ENCODE measurements around the gene KNCN.

KNCN gene

GRCh38 chr1:46512135-46512791 is 39.2 kb downstream of the KNCN start:
- Histone ChIP-seq H3K27ac (ENCODE audit: low read depth, low read length) (no peak overlapping the region), H3K27me3 (ENCODE audit: control insufficient read depth in 5 of 5, insufficient read depth in 4 of 5, low read length in 5 of 5) (peaks cover 0 to 20% (median 0%) of the 10 kb centered on the region in 5 donors), H3K4me3 (ENCODE audit: low read depth in 1 of 5, low read length in 5 of 5) (no peak overlapping the region), H3K36me3 (ENCODE audit: control insufficient read depth in 5 of 5, insufficient read depth in 5 of 5, low read length in 5 of 5) (no peaks in the 10 kb centered on the region), H3K4me1 (ENCODE audit: control insufficient read depth in 5 of 5, insufficient read depth in 5 of 5, low read length in 5 of 5) (peaks cover 0 to 8% (median 4%) of the 10 kb centered on the region in 5 donors), H3K9ac (ENCODE audit: low read length in 5 of 5) (no peak overlapping the region), H3K9me3 (ENCODE audit: control insufficient read depth in 5 of 5, low read length in 5 of 5) (no peaks in the 10 kb centered on the region)

GRCh38 chr1:46510998-46511365 is 40.5 kb downstream of the KNCN start:
- Histone ChIP-seq H3K9ac (ENCODE audit: low read length in 5 of 5) (no peak overlapping the region), H3K27ac (ENCODE audit: low read depth, low read length) (no peak overlapping the region), H3K9me3 (ENCODE audit: control insufficient read depth in 5 of 5, low read length in 5 of 5) (no peaks in the 10 kb centered on the region), H3K27me3 (ENCODE audit: control insufficient read depth in 5 of 5, insufficient read depth in 4 of 5, low read length in 5 of 5) (peaks cover 0 to 11% (median 0%) of the 10 kb centered on the region in 5 donors), H3K4me1 (ENCODE audit: control insufficient read depth in 5 of 5, insufficient read depth in 5 of 5, low read length in 5 of 5) (peaks cover 0 to 8% (median 0%) of the 10 kb centered on the region in 5 donors), H3K4me3 (ENCODE audit: low read depth in 1 of 5, low read length in 5 of 5) (no peak overlapping the region), H3K36me3 (ENCODE audit: control insufficient read depth in 5 of 5, insufficient read depth in 5 of 5, low read length in 5 of 5) (no peaks in the 10 kb centered on the region)

GRCh38 chr1:46510341-46510997 is 41.0 kb downstream of the KNCN start:
- H3K36me3 ChIP-seq (ENCODE audit: control insufficient read depth in 5 of 5, insufficient read depth in 5 of 5, low read length in 5 of 5) = no peaks in the 10 kb centered on the region
- peaks cover 0 to 8% (median 0%) of the 10 kb centered on the region in 5 donors for H3K4me1 ChIP-seq (ENCODE audit: control insufficient read depth in 5 of 5, insufficient read depth in 5 of 5, low read length in 5 of 5)
- H3K27ac ChIP-seq (ENCODE audit: low read depth, low read length) = no peak overlapping the region
- H3K9me3 ChIP-seq (ENCODE audit: control insufficient read depth in 5 of 5, low read length in 5 of 5) = no peaks in the 10 kb centered on the region
- H3K4me3 ChIP-seq (ENCODE audit: low read depth in 1 of 5, low read length in 5 of 5) = no peak overlapping the region
- H3K27me3 ChIP-seq (ENCODE audit: control insufficient read depth in 5 of 5, insufficient read depth in 4 of 5, low read length in 5 of 5) = peaks cover 0 to 11% (median 0%) of the 10 kb centered on the region in 5 donors
- no peak overlapping the region for H3K9ac ChIP-seq (ENCODE audit: low read length in 5 of 5)

GRCh38 chr1:46508757-46509156 is 42.7 kb downstream of the KNCN start:
- Histone ChIP-seq H3K9me3 (ENCODE audit: control insufficient read depth in 5 of 5, low read length in 5 of 5) (no peaks in the 10 kb centered on the region), H3K4me1 (ENCODE audit: control insufficient read depth in 5 of 5, insufficient read depth in 5 of 5, low read length in 5 of 5) (peaks cover 0 to 8% (median 0%) of the 10 kb centered on the region in 5 donors), H3K27me3 (ENCODE audit: control insufficient read depth in 5 of 5, insufficient read depth in 4 of 5, low read length in 5 of 5) (peaks cover 0 to 11% (median 0%) of the 10 kb centered on the region in 5 donors), H3K36me3 (ENCODE audit: control insufficient read depth in 5 of 5, insufficient read depth in 5 of 5, low read length in 5 of 5) (no peaks in the 10 kb centered on the region), H3K9ac (ENCODE audit: low read length in 5 of 5) (no peak overlapping the region), H3K27ac (ENCODE audit: low read depth, low read length) (no peak overlapping the region), H3K4me3 (ENCODE audit: low read depth in 1 of 5, low read length in 5 of 5) (no peak overlapping the region)

GRCh38 chr1:46506470-46507219 is 44.8 kb downstream of the KNCN start:
- H3K36me3 ChIP-seq (ENCODE audit: control insufficient read depth in 5 of 5, insufficient read depth in 5 of 5, low read length in 5 of 5) = no peaks in the 10 kb centered on the region
- no peaks in the 10 kb centered on the region for H3K9me3 ChIP-seq (ENCODE audit: control insufficient read depth in 5 of 5, low read length in 5 of 5)
- no peak overlapping the region for H3K9ac ChIP-seq (ENCODE audit: low read length in 5 of 5)
- H3K4me3 ChIP-seq (ENCODE audit: low read depth in 1 of 5, low read length in 5 of 5) = no peak overlapping the region
- H3K4me1 ChIP-seq (ENCODE audit: control insufficient read depth in 5 of 5, insufficient read depth in 5 of 5, low read length in 5 of 5) = peaks cover 0 to 8% (median 0%) of the 10 kb centered on the region in 5 donors
- peaks cover 3 to 8% (median 5%) of the 10 kb centered on the region in 5 donors for H3K27me3 ChIP-seq (ENCODE audit: control insufficient read depth in 5 of 5, insufficient read depth in 4 of 5, low read length in 5 of 5)
- H3K27ac ChIP-seq (ENCODE audit: low read depth, low read length) = no peak overlapping the region

DNA sequence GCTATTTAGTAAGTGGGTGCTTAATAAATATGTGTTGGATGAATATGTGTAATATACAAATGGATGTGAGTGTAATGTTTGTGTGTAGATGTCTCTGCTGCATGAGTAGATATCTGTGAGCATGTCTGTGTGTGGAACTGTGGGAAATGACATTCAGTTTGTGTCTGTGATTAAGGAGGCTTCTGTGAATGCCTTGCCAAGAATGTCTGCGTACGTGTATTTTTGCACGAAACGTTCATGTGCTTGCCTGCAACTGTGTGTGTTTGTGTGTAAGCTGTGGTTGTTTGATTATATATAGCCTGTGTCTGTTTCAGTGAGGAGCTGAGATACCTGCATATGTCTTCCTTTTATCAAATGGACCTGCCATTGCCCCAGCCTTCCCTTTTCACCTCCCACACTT is 48.0 kb downstream of the KNCN start:
- Histone ChIP-seq H3K9me3 (ENCODE audit: control insufficient read depth in 5 of 5, low read length in 5 of 5) (no peaks in the 10 kb centered on the region), H3K27me3 (ENCODE audit: control insufficient read depth in 5 of 5, insufficient read depth in 4 of 5, low read length in 5 of 5) (peaks cover 3 to 11% (median 5%) of the 10 kb centered on the region in 5 donors), H3K36me3 (ENCODE audit: control insufficient read depth in 5 of 5, insufficient read depth in 5 of 5, low read length in 5 of 5) (no peaks in the 10 kb centered on the region), H3K4me1 (ENCODE audit: control insufficient read depth in 5 of 5, insufficient read depth in 5 of 5, low read length in 5 of 5) (peaks cover 0 to 8% (median 0%) of the 10 kb centered on the region in 5 donors), H3K4me3 (ENCODE audit: low read depth in 1 of 5, low read length in 5 of 5) (no peak overlapping the region), H3K27ac (ENCODE audit: low read depth, low read length) (no peak overlapping the region), H3K9ac (ENCODE audit: low read length in 5 of 5) (no peak overlapping the region)

DNA sequence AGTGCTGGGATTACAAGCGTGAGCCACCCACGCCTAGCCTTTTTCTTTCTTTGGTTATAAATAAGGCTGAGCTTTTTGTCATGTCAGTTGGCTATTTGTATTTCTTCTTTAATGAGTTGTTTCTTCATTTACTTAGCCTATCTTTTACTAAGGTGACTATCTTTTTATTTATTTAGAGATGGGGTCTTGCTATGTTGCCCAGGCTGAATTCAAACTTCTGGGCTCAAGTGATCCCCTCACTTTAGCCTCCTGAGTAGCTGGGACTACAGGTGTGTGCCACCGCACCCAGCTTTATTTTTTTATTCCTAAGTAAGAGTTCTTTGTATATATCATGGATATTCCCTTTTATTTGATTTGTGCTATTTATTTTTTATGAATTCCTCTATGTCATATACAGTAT is 49.9 kb downstream of the KNCN start:
- Histone ChIP-seq H3K4me3 (ENCODE audit: low read depth in 1 of 5, low read length in 5 of 5) (no peak overlapping the region), H3K9me3 (ENCODE audit: control insufficient read depth in 5 of 5, low read length in 5 of 5) (no peaks in the 10 kb centered on the region), H3K27me3 (ENCODE audit: control insufficient read depth in 5 of 5, insufficient read depth in 4 of 5, low read length in 5 of 5) (peaks cover 4 to 11% (median 5%) of the 10 kb centered on the region in 5 donors), H3K9ac (ENCODE audit: low read length in 5 of 5) (no peak overlapping the region), H3K27ac (ENCODE audit: low read depth, low read length) (no peak overlapping the region), H3K36me3 (ENCODE audit: control insufficient read depth in 5 of 5, insufficient read depth in 5 of 5, low read length in 5 of 5) (no peaks in the 10 kb centered on the region), H3K4me1 (ENCODE audit: control insufficient read depth in 5 of 5, insufficient read depth in 5 of 5, low read length in 5 of 5) (no peaks in the 10 kb centered on the region)

GRCh38 chr1:46497665-46498064 is 53.8 kb downstream of the KNCN start:
- Histone ChIP-seq H3K4me3 (ENCODE audit: low read depth in 1 of 5, low read length in 5 of 5) (no peak overlapping the region), H3K27me3 (ENCODE audit: control insufficient read depth in 5 of 5, insufficient read depth in 4 of 5, low read length in 5 of 5) (peaks cover 19 to 37% (median 26%) of the 10 kb centered on the region in 5 donors), H3K36me3 (ENCODE audit: control insufficient read depth in 5 of 5, insufficient read depth in 5 of 5, low read length in 5 of 5) (no peaks in the 10 kb centered on the region), H3K4me1 (ENCODE audit: control insufficient read depth in 5 of 5, insufficient read depth in 5 of 5, low read length in 5 of 5) (no peaks in the 10 kb centered on the region), H3K9ac (ENCODE audit: low read length in 5 of 5) (no peak overlapping the region), H3K9me3 (ENCODE audit: control insufficient read depth in 5 of 5, low read length in 5 of 5) (no peaks in the 10 kb centered on the region), H3K27ac (ENCODE audit: low read depth, low read length) (no peak overlapping the region)

DNA sequence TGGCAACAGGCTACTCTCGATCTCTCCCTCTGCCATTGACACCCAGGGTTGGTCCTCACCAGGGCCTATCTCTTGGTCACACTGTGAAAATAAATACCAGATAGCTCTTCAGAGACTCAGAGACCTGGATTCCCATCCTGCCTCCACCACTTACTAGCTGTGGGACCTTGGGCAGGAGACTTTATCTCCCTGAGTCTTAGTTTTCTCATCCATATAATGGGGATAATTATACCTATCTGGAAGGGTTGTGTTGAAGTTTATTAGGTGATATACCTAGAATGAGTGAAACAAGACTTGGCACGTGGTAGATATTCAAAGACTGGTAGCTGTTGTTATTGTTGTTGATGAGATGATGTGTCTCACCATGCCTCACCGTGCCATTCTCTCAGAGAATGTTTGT is 54.4 kb downstream of the KNCN start:
- H3K9me3 ChIP-seq (ENCODE audit: control insufficient read depth in 5 of 5, low read length in 5 of 5) = no peaks in the 10 kb centered on the region
- no peak overlapping the region for H3K27ac ChIP-seq (ENCODE audit: low read depth, low read length)
- no peak overlapping the region for H3K9ac ChIP-seq (ENCODE audit: low read length in 5 of 5)
- no peaks in the 10 kb centered on the region for H3K36me3 ChIP-seq (ENCODE audit: control insufficient read depth in 5 of 5, insufficient read depth in 5 of 5, low read length in 5 of 5)
- no peak overlapping the region for H3K4me3 ChIP-seq (ENCODE audit: low read depth in 1 of 5, low read length in 5 of 5)
- peaks cover 22 to 44% (median 30%) of the 10 kb centered on the region in 5 donors for H3K27me3 ChIP-seq (ENCODE audit: control insufficient read depth in 5 of 5, insufficient read depth in 4 of 5, low read length in 5 of 5)
- no peaks in the 10 kb centered on the region for H3K4me1 ChIP-seq (ENCODE audit: control insufficient read depth in 5 of 5, insufficient read depth in 5 of 5, low read length in 5 of 5)

GRCh38 chr1:46496505-46496904 is 54.9 kb downstream of the KNCN start:
- no peaks in the 10 kb centered on the region for H3K36me3 ChIP-seq (ENCODE audit: control insufficient read depth in 5 of 5, insufficient read depth in 5 of 5, low read length in 5 of 5)
- H3K27ac ChIP-seq (ENCODE audit: low read depth, low read length) = no peak overlapping the region
- no peaks in the 10 kb centered on the region for H3K4me1 ChIP-seq (ENCODE audit: control insufficient read depth in 5 of 5, insufficient read depth in 5 of 5, low read length in 5 of 5)
- peaks cover 27 to 49% (median 35%) of the 10 kb centered on the region in 5 donors for H3K27me3 ChIP-seq (ENCODE audit: control insufficient read depth in 5 of 5, insufficient read depth in 4 of 5, low read length in 5 of 5)
- no peaks in the 10 kb centered on the region for H3K9me3 ChIP-seq (ENCODE audit: control insufficient read depth in 5 of 5, low read length in 5 of 5)
- no peak overlapping the region for H3K4me3 ChIP-seq (ENCODE audit: low read depth in 1 of 5, low read length in 5 of 5)
- no peak overlapping the region for H3K9ac ChIP-seq (ENCODE audit: low read length in 5 of 5)
